ENCODE measurements around the gene LRRC36. TPM values are rescaled to one million over a fixed set of nuclear protein-coding genes. Genes with fewer than 3 reads are reported as not detected.
A peak's percentile ranks its signal among the peaks of the same experiment; 100 is the strongest.

Gene LRRC36
- total and polyA plus RNA-seq, 9 of the 15 experiments (the other 6 are each of a cell fraction or from before 2014, with no cell fraction given): 0.09 to 0.40 (median 0.17) TPM; not detected in 1

GRCh38 chr16:67390816-67391423 lies 64.3 kb downstream of the LRRC36 start:
- intact Hi-C loops (cut with micrococcal nuclease) (loop anchor here (10.0 kb wide), 1 partner anchor 46 kb away; no protein-coding TSS in a partner anchor), in situ Hi-C loops (cut with MboI) (no loop called here)
- no peak for ATAC-seq
- ChIA-PET POLR2A (interaction anchor here (0.7 to 1.1 kb wide), 2 partner anchors 14 to 40 kb away, joined by 4 read pairs; partner anchors contain the start of gene HSD11B2), CTCF (ENCODE audit: low intra/inter-chr PET ratio) (no interaction called here)
- H3K4me1 ChIP-seq (replicated peaks in 1 of 2; ENCODE audit: control insufficient read depth in 2 of 2, insufficient read depth in 2 of 2, low read length in 2 of 2): peaks cover 6 to 56% of the 10 kb centered on the region in 2 experiments
- DNase-seq (ENCODE audit: extremely low read depth in 1 of 4, low spot score in 3 of 4): no peak
- no peak overlapping the region for H3K27ac ChIP-seq (ENCODE audit: extremely low read depth, low read depth, low read length)
- no peaks in the 10 kb centered on the region for H3K36me3 ChIP-seq (ENCODE audit: control insufficient read depth, insufficient read depth, low read length)
- TF ChIP-seq ZNF778 (CRISPR knock-in tag; IDR thresholded peaks at IDR 0.05) (no peak), TAF15 (IDR thresholded peaks at IDR 0.05; ENCODE audit: low read depth, low read length) (no peak), ZNF133 (CRISPR knock-in tag; IDR thresholded peaks at IDR 0.05) (no peak), GTF2E2 (tag; IDR thresholded peaks at IDR 0.05) (no peak), POLR3G (IDR thresholded peaks at IDR 0.05; ENCODE audit: extremely low read depth, insufficient read length, insufficient replicate concordance) (no peak), ZBTB5 (IDR thresholded peaks at IDR 0.05) (no peak)
- peaks cover 19 to 65% of the 10 kb centered on the region in 2 experiments for H3K27me3 ChIP-seq (ENCODE audit: control insufficient read depth in 2 of 2, insufficient read depth in 2 of 2, low read length in 2 of 2)
- no peak overlapping the region for H2AFZ ChIP-seq (ENCODE audit: low read depth, low read length)
- peak overlapping the region in 1 of 2 experiments; percentile 40; a peak in 1 of 4 replicates for H3K9ac ChIP-seq (ENCODE audit: insufficient read depth in 1 of 2, low read depth in 2 of 2, low read length in 2 of 2)
- no peak for FAIRE-seq
- H3K4me2 ChIP-seq (ENCODE audit: insufficient read depth, low read length): no peak overlapping the region
- H3K9me1 ChIP-seq (ENCODE audit: control insufficient read depth, insufficient read depth, low read length): no peaks in the 10 kb centered on the region
- no peaks in the 10 kb centered on the region for H3K9me3 ChIP-seq (replicated peaks; ENCODE audit: control insufficient read depth, insufficient read depth, low read depth, low read length)
- no peak overlapping the region for H3K4me3 ChIP-seq
- H3K79me2 ChIP-seq (ENCODE audit: control insufficient read depth, insufficient read depth, low read length): no peaks in the 10 kb centered on the region
- no peaks in the 10 kb centered on the region for H4K20me1 ChIP-seq (replicated peaks; ENCODE audit: control insufficient read depth, insufficient read depth, low read length)
- 36% methylated on average over 10 of the region's 11 CpGs for WGBS (ENCODE audit: insufficient coverage, low coverage, missing lambda C conversion rate)
- no TSS peak for BruUV-seq (replicated peaks)

All from K562 (cell line).